Activated naive CD8-positive, alpha-beta T cell treated with anti-CD3 and anti-CD28 coated beads, Interleukin-2, amount 50 U/mL, for 16 hours (primary cell): ENCODE data around the gene FGFR1OP2.
"Not testable (repeated sequence)": the region's sequence is repeated elsewhere in the genome, so short reads cannot be mapped to it uniquely, and the experiment has no call there.

Source experiments
- DNase-seq: peaks from one replicate; pipeline ENCODE4 v3.0.0-alpha.2; 2020; ENCODE audit warnings: low read depth, low spot score

The FGFR1OP2 gene

GRCh38 chr12:26937863-26938700, at the start of gene FGFR1OP2, which contains the start of gene INTS13:
Gene FGFR1OP2, plus strand, starts transcription at chr12:26938470. Its CDS starts 15,689 bp downstream, at chr12:26954159.
Gene INTS13, minus strand, starts transcription at chr12:26937981. Its CDS starts 1,178 bp downstream, at chr12:26936803.
- DNase-seq: peak; percentile 94

DNA sequence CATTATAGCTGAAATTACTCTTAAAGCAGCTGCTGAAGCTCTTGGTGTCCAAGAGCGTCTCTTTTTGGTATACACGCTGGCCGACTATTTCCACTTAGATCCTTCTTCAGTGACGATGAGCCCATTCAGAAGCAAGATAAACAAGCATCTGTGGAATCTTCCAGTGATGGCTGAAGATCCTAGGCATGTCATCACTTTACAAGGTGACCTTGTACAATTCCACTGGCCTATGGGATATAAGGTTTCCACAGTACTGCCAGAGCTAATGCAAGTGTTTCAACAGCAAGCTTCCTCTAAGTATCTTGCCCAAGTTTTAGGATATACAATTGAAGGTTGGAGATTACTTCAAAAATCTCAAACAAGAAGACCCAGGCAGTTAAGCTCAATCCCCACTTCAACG, 47.5 kb upstream of the FGFR1OP2 start:
- no peak for DNase-seq

DNA sequence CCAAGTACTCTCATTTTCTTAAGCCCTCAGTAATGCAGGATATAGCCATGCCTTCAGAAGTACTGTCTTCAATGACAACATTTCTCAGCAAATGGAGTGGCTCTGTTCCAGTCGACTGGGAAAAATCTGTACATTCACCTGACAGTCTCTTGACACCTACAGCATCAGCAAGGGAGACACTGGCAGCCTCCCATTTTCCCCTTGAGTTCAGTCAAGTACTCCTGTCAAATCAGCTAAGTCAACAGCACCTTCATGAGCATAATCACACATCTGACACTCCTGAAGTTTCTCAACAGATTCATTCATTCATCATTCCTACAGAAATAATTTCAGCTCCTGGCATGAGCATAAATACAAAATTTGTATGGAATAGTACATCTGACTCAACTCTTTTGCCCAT, 46.6 kb upstream of the FGFR1OP2 start:
- DNase-seq: no peak

- no peak for DNase-seq
These were observed 42.6 kb upstream of the FGFR1OP2 start for GRCh38 chr12:26895672-26896071.

- DNase-seq: no peak
These were observed 41.4 kb upstream of the FGFR1OP2 start for GRCh38 chr12:26896913-26897312.

- DNase-seq: not testable (repeated sequence)
These were observed 34.9 kb upstream of the FGFR1OP2 start for GRCh38 chr12:26903396-26903795.

DNA sequence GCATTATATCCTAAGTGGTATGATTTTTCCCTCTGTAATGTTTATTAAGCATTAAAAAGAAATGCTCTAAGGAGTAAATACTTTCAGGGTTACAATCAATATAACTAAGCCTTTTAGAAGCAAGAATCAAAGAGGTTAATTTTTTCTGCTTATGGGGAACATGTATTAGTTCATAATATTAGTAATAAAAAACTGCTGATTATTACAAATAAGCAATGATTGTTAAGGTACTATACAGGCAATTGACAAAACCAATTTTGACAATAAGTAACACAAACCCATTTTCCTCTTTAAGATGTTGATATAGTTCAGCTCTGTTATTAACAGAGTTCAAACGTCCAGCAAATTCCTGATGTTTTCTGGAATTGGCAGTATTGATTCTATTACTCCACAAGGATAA, 32.2 kb upstream of the FGFR1OP2 start:
- DNase-seq: no peak

DNA sequence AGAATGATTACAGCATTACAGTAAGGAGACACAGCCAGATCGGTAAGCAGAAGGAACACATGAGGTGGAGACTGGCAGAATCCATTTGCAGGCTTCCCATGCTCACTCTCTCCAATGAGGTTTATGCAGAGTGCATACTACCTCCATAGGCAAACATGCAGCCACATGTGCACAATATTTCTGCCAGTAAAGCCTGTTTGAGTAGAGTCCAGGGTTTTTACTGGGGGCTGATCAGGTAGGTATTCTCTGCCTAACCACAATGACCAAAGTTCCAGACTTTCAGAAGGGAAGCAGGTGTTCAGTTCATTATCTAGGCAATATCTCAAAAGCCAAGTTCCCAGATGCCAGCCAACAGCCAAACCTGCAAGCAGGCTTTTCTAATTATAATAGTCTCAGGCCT, 31.6 kb upstream of the FGFR1OP2 start:
- DNase-seq: no peak

GRCh38 chr12:26918321-26919215, 19.7 kb upstream of the FGFR1OP2 start:
- no peak for DNase-seq

DNA sequence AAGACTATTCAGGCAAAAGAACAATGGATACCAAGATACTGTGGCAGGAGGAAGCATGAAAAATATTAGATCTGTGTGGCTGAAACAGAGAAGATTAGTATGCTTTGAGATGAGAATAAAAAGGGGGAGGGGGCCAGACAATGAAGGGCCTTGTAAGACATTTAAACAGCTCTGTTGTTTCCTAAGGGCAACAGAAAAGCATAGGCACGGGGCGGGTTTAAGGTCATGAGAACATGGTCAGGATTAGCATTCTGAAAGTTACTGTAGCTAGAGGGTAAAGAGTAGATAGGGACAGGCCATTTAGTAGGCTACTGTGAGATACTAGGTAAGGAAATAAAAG, 19.1 kb upstream of the FGFR1OP2 start:
- DNase-seq: no peak

GRCh38 chr12:26921886-26922285, 16.4 kb upstream of the FGFR1OP2 start:
- no peak for DNase-seq

GRCh38 chr12:26928661-26929060, 9.6 kb upstream of the FGFR1OP2 start:
- DNase-seq: no peak

GRCh38 chr12:26929590-26929989, 8.7 kb upstream of the FGFR1OP2 start:
- no peak for DNase-seq

DNA sequence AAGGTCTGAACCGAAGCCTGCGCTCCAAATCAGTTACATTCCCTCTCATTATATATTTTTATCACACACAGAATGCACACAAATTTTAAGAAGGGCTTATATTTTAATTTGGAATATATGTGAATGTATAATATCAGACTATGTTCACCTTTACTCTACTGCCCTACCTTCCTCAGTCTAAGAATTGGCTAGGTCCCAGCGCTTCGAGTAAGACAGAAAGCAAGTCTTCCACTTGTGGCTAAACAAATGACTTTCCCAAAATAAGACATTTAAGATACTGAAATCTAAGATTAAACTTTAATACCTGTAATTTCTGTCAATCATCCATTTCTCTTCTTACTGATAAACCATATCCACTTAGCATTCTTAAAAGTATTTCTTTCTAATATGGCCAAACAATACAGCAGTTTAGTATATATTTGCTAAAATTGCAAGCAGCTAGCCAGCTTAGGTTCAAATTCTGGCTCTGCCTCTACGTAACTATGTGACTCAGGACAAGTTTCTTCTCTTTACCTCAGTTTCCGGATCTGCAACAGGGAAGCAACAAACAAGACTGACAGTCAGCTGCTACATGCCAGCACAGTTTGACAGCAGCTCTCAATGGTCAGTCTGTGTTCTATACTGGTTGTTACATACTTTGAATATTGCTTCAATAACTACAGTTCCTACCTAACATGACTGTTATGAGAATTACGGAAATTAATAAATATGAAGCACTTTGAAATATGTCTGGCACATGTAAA, 2.5 kb upstream of the FGFR1OP2 start:
- no peak for DNase-seq

GRCh38 chr12:26936559-26937442, 1.5 kb upstream of the FGFR1OP2 start:
- DNase-seq: no peak

DNA sequence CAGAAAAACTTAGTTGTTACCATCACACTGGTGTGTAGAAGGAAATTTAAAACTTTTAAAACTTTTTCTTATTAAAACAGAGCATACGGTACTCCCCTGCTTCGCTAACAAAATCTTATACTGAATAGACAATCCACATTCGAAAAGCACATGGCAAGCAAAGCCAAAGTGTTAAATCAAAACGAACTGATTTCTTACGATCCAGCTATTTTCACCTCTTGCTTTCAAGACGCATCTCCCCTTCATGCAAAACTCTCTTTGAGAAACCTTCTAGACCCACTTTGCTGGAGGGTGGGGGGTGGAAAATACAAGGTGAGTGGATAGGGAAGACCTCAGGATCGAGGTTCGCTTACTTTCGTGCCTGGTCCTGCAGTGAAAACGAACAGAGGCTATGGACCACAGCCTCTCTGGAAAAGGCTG, 817 bp upstream of the FGFR1OP2 start:
- no peak for DNase-seq

- DNase-seq: no peak
These were observed 412 bp downstream of the FGFR1OP2 start for GRCh38 chr12:26938701-26939062.

DNA sequence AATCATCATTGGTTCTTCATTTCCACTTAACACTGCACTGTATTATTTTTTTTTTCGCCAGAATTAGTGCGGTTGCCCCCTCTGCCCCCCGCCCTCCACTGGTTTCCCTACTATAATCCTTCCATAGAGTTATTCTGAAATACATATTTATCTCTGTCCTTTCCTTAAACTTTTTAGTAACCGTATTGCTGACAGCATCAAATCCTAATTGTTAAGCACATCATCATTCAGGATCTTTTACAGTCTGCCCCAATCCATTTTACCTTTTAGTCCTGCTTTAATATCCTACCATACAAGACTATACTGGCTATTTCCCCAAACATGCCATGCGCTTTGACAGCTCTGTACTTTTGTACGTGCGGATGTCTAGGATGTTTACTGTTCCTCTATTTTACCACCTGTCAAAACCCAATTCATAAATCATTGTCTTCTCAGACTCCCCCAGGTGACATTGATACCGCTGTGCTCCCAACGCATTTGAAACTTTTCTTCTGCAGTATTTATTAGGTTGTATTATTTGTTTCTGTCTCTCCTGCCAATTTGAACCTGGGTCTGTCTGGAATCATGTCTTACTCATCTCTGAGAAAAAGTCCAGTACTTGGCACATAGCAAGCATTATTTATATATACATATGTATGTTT, 1.0 kb downstream of the FGFR1OP2 start:
- no peak for DNase-seq

DNA sequence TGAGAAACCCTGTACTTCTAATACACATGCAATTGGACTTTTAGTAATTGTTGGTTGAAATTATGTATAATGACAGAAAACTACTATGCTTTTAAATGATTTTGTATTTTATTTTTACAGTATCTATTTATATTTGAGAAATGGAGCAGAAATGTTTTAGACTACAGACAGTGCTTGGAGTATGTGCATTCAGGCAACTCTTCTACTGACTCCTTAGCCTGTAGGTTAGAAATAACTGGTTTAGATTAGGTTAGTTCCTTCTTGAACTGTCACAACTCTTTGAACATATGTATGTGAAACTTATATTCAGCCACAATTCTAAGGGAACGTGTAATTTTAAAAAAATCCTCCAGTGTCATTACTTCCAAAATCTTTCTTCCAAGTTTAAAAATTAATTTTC, 1.7 kb downstream of the FGFR1OP2 start:
- no peak for DNase-seq

- DNase-seq: no peak
These were observed 2.4 kb downstream of the FGFR1OP2 start for GRCh38 chr12:26940516-26941214.
